GM12878 (cell line): Measurements from ENCODE around the gene SMR3A. TPM values are rescaled to one million over a fixed set of nuclear protein-coding genes. Genes with fewer than 3 reads are reported as not detected.

Experiments used
- ATAC-seq: fragments of 200-7000 bp; cut with Tn5 transposase; 3 replicates; pipeline ENCODE4 v1.9.1; 2020; ENCODE audit warnings: mild to moderate bottlenecking, moderate library complexity
- BruUV-seq: library from RNA; stranded (reverse); fragments of 400-500 nt; replicated peaks from 2 replicates; lab custom pipeline; 2021; lab: Mats Ljungman, UMichigan
- CTCF ChIA-PET: fragments of 300-600 bp; sonication (Branson Sonifier 250); formaldehyde crosslinking; extraction: SDS; loops from one replicate; lab custom pipeline; 2021; ENCODE audit warnings: inconsistent platforms; lab: Yijun Ruan, JAX
- POLR2A ChIA-PET: fragments of 350-600 bp; formaldehyde crosslinking; extraction: SDS; loops from one replicate; lab custom pipeline; 2021; ENCODE audit warnings: inconsistent platforms; lab: Charles Lee
- RAD21 ChIA-PET: fragments of 300-600 bp; sonication (Branson Sonifier 250); formaldehyde crosslinking; loops from one replicate; lab custom pipeline; 2023; ENCODE audit warnings: antibody characterized with exemption; ENCODE audit not compliant: unreplicated experiment; lab: Charles Lee
- SMC1A ChIA-PET: fragments of 300-600 bp; sonication (Branson Sonifier 250); formaldehyde crosslinking; loops from one replicate; lab custom pipeline; 2023; ENCODE audit not compliant: unreplicated experiment, uncharacterized antibody; lab: Charles Lee
- DNase-seq: peaks from one replicate; pipeline ENCODE4 v3.0.0-alpha.2; 2011; ENCODE audit warnings: low read depth, low spot score
- FAIRE-seq: peaks from 3 replicates; lab custom pipeline; 2011; peaks lifted over from hg19 to GRCh38; lab: Jason Lieb, UNC
- H2AFZ ChIP-seq: 2 replicates; pipeline ENCODE4 v1.6.0; 2011; ENCODE audit warnings: low read depth, low read length, control low read depth; ENCODE audit not compliant: control insufficient read depth
- H3K27ac ChIP-seq: 2 replicates; pipeline ENCODE4 v1.5.1; 2011; ENCODE audit warnings: control low read depth; ENCODE audit not compliant: control insufficient read depth, insufficient read depth
- H3K27me3 ChIP-seq, 2 experiments: replicated peaks in 1 of 2; 2 replicates each; pipeline versions ENCODE4 v1.6.0 to v1.6.1; 2011; ENCODE audit warnings: low read length in 1 of 2; ENCODE audit not compliant: control insufficient read depth in 2 of 2, insufficient read depth in 2 of 2
- H3K36me3 ChIP-seq, 2 experiments: 2 replicates each; pipeline ENCODE4 v1.5.1; 2011; ENCODE audit warnings: low read length in 1 of 2; ENCODE audit not compliant: control insufficient read depth in 2 of 2, insufficient read depth in 2 of 2
- H3K4me1 ChIP-seq: 2 replicates; pipeline ENCODE4 v1.6.1; 2011; ENCODE audit warnings: mild to moderate bottlenecking, low read length, moderate library complexity, mixed read lengths; ENCODE audit not compliant: control insufficient read depth, insufficient read depth
- H3K4me2 ChIP-seq: 2 replicates; pipeline ENCODE4 v1.6.0; 2011; ENCODE audit warnings: control low read depth; ENCODE audit not compliant: control insufficient read depth, insufficient read depth
- H3K4me3 ChIP-seq: fragments of 200-600 bp; sonication (generic); 2 replicates; pipeline ENCODE4 v1.5.1; 2016
- H3K79me2 ChIP-seq: 2 replicates; pipeline ENCODE4 v1.6.0; 2011; ENCODE audit warnings: low read length; ENCODE audit not compliant: control insufficient read depth, insufficient read depth
- H3K9ac ChIP-seq: 2 replicates; pipeline ENCODE4 v1.8.0; 2011; ENCODE audit warnings: low read length, control low read depth, mixed read lengths; ENCODE audit not compliant: control insufficient read depth, insufficient read depth
- H3K9me3 ChIP-seq: replicated peaks from 3 replicates; pipeline ENCODE4 v1.5.1; 2011; ENCODE audit warnings: mild to moderate bottlenecking, low read length; ENCODE audit not compliant: control insufficient read depth, insufficient read depth
- H4K20me1 ChIP-seq: 2 replicates; pipeline ENCODE4 v1.6.0; 2011; ENCODE audit not compliant: control insufficient read depth, insufficient read depth
- ATF7 ChIP-seq: fragments of 450-650 bp; IDR thresholded peaks from 2 replicates; pipeline ENCODE4 v1.6.1; 2016; ENCODE audit warnings: low read depth, mild to moderate bottlenecking
- HCFC1 ChIP-seq: fragments of 150-350 bp; IDR thresholded peaks from 2 replicates; pipeline ENCODE4 v1.6.1; 2014; ENCODE audit warnings: low read length
- IKZF2 ChIP-seq, 2 experiments: fragments of 450-650 bp; IDR thresholded peaks; 2 replicates each; pipeline ENCODE4 v1.6.1; 2017; ENCODE audit warnings: mild to moderate bottlenecking in 2 of 2, moderate library complexity in 2 of 2
- PKNOX1 ChIP-seq: fragments of 450-650 bp; IDR thresholded peaks from 2 replicates; pipeline ENCODE4 v1.6.1; 2016; ENCODE audit warnings: mild to moderate bottlenecking
- RFX5 ChIP-seq: IDR thresholded peaks from 2 replicates; pipeline ENCODE4 v1.6.1; 2011; ENCODE audit warnings: low read depth, low read length, improper control_type of control experiment
- SPI1 ChIP-seq: IDR thresholded peaks from 2 replicates; pipeline ENCODE4 v1.6.1; 2011; ENCODE audit warnings: low read depth, mild to moderate bottlenecking, low read length, moderate library complexity, borderline replicate concordance; ENCODE audit not compliant: insufficient read depth
- WGBS: methylation state at CpG from one replicate; pipeline ENCODE4 v1.1.6; 2016; ENCODE audit warnings: low lambda C conversion rate; ENCODE audit not compliant: insufficient replicate concordance, insufficient coverage; ENCODE audit errors: missing lambda C conversion rate; 5-methylcytosine and 5-hydroxymethylcytosine counted together
- in situ Hi-C: fragments of 300-500 bp; cut with MboI; formaldehyde crosslinking; loops from 9 replicates; pipeline ENCODE4 v1.14.3; 2018; ENCODE audit warnings: mixed read lengths
- intact Hi-C: fragments of 100-400 bp; cut with micrococcal nuclease; formaldehyde crosslinking; loops from one replicate; pipeline ENCODE4 v1.14.2; 2022; ENCODE audit not compliant: unreplicated experiment
- polyA plus RNA-seq, 11 experiments: library from polyadenylated mRNA; depleted of rRNA in 4 of 11; unstranded in 6 of 11; stranded (reverse) in 5 of 11; fragments of >200 nt; fragmentation: Nextera tagmentation in 4 of 11; fragmentation: Illumina TruSeq in 1 of 11; extraction: Ambion mirVana in 4 of 11; extraction: Trizol in 1 of 11; gene quantifications; 1 replicate in 1 of 11; 2 replicates in 10 of 11; pipeline versions ENCODE4 v1.2.1 to v1.2.3, GENCODE V29; 2011 to 2016; ENCODE audit warnings: inconsistent platforms in 2 of 11, missing spikeins in 2 of 11, low read depth in 1 of 11
- total RNA-seq, 4 experiments: library from RNA; depleted of rRNA in 3 of 4; stranded (reverse); fragments of >200 nt in 3 of 4; fragmentation: Illumina TruSeq in 1 of 4; extraction: Trizol in 1 of 4; gene quantifications; 2 replicates each; pipeline versions ENCODE4 v1.2.1 to v1.2.3, GENCODE V29; 2013 to 2021

The SMR3A gene
- total and polyA plus RNA-seq, 10 of the 15 experiments (the other 5 are each of a cell fraction or from before 2014, with no cell fraction given), result not detected

- ChIA-PET CTCF (interaction anchor here (0.9 kb wide), 1 partner anchor 13 kb away, joined by 3 read pairs; no protein-coding TSS in a partner anchor), RAD21 (no interaction called here), SMC1A (interaction anchor here (1.0 to 2.0 kb wide), 3 partner anchors 11 to 41 kb away, joined by 3 to 8 read pairs (median 7); no protein-coding TSS in a partner anchor), POLR2A (no interaction called here)
- BruUV-seq, result no TSS peak
- Histone ChIP-seq H2AFZ (no peak overlapping the region), H3K36me3 (no peaks in the 10 kb centered on the region), H3K4me2 (no peak overlapping the region), H3K9ac (no peak overlapping the region), H3K4me3 (no peak overlapping the region), H3K27me3 (no peaks in the 10 kb centered on the region), H3K9me3 (no peaks in the 10 kb centered on the region), H3K79me2 (no peaks in the 10 kb centered on the region), H3K4me1 (no peaks in the 10 kb centered on the region), H4K20me1 (no peaks in the 10 kb centered on the region), H3K27ac (no peak overlapping the region)
- TF ChIP-seq HCFC1, result no peak
- peak; percentile 81 for TF ChIP-seq RFX5
- in situ Hi-C loops (no loop called here), intact Hi-C loops (no loop called here)
- DNase-seq, result no peak
- no peak for FAIRE-seq
- 6% methylated on average over 1 of the region's 1 CpG for WGBS
- peak; percentile 77 for ATAC-seq
Measured at GRCh38 chr4:70399319-70399718, 38.8 kb downstream of the SMR3A start.

- 0% methylated on average over 1 of the region's 1 CpG for WGBS
Measured at GRCh38 chr4:70402762-70403161, 42.2 kb downstream of the SMR3A start.

More at GRCh38 chr4:70402762-70403161, 42.2 kb downstream of the SMR3A start:
- FAIRE-seq (no peak), DNase-seq (no peak), ATAC-seq (peak; percentile 65)
- no peaks in the 10 kb centered on the region for H3K36me3 ChIP-seq
- in situ Hi-C loops, result no loop called here
- TF ChIP-seq PKNOX1 (peak; percentile 85), SPI1 (no peak), IKZF2 (IDR thresholded peaks at IDR 0.05) (0 out of 4 replicates have a peak, but pooled peaks of 1 of the 2 experiments have one; percentile 12), ATF7 (peak; percentile 45; the same call in 1 of the 2 replicates)
- ChIA-PET CTCF (no interaction called here), RAD21 (no interaction called here), POLR2A (no interaction called here), SMC1A (interaction anchor here (0.9 kb wide), 1 partner anchor 14 kb away, joined by 3 read pairs; no protein-coding TSS in a partner anchor)
- no peaks in the 10 kb centered on the region for H4K20me1 ChIP-seq
- no peak overlapping the region for H3K27ac ChIP-seq
- no peaks in the 10 kb centered on the region for H3K79me2 ChIP-seq
- intact Hi-C loops, result loop anchor here (5.0 kb wide), 1 partner anchor 100 kb away; no protein-coding TSS in a partner anchor
- no peaks in the 10 kb centered on the region for H3K4me1 ChIP-seq
- no peaks in the 10 kb centered on the region for H3K9me3 ChIP-seq
- no peak overlapping the region for H3K9ac ChIP-seq
- no peak overlapping the region for H3K4me3 ChIP-seq
- no peaks in the 10 kb centered on the region for H3K27me3 ChIP-seq
- no peak overlapping the region for H3K4me2 ChIP-seq
- no TSS peak for BruUV-seq
- H2AFZ ChIP-seq, result no peak overlapping the region
